Activated T-helper 1 cell treated with anti-CD3 and anti-CD28 coated beads, Interleukin-2, amount 50 U/mL, for 16 hours (primary cell): Measurements from ENCODE around the gene TFPT.
"Not testable (repeated sequence)": the region's sequence is repeated elsewhere in the genome, so short reads cannot be mapped to it uniquely, and the experiment has no call there.

Experiments used
- DNase-seq, 2 donors: peaks; one replicate each; pipeline ENCODE4 v3.0.0-alpha.2; 2020; ENCODE audit warnings: low read depth in 1 of 2, low spot score in 1 of 2

Gene TFPT

GRCh38 chr19:54124393-54124792 is 8.9 kb upstream of the TFPT start:
- DNase-seq: no peak

DNA sequence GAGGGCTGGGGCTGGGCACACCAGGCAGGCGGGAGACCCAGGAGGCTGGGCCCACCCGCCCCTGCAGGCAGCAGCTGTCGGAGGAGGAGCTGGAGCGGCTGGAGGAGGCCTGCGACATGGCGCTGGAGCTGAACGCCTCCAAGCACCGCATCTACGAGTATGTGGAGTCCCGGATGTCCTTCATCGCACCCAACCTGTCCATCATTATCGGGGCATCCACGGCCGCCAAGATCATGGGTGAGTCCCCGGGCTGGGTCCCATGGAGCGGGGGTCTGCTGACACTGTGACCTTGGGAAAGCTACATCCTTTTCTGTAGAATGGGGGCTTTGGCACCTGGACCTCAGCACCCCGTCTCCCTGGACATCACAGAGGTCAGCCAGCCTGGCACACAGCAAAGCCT is 8.2 kb upstream of the TFPT start:
- no peak for DNase-seq

DNA sequence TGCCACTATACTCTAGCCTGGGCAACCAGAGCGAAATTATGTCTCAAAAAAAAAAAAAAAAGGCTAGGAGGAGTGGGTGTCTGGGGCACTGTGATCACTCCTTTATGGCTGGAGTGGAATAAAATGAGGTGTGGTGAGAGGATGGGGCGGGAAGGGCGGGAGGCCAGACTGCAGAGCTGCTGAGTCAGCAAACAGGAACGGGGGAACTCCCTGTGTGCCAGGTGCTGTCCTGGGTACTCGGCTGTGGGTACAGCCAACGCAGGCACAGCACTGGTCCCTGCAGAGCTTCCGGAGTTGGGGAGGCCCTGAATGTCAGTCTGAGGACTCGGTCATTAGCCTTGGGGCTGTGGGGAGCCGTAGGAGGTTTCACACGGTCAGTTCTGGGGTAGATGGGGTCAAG is 5.8 kb upstream of the TFPT start:
- no peak for DNase-seq

DNA sequence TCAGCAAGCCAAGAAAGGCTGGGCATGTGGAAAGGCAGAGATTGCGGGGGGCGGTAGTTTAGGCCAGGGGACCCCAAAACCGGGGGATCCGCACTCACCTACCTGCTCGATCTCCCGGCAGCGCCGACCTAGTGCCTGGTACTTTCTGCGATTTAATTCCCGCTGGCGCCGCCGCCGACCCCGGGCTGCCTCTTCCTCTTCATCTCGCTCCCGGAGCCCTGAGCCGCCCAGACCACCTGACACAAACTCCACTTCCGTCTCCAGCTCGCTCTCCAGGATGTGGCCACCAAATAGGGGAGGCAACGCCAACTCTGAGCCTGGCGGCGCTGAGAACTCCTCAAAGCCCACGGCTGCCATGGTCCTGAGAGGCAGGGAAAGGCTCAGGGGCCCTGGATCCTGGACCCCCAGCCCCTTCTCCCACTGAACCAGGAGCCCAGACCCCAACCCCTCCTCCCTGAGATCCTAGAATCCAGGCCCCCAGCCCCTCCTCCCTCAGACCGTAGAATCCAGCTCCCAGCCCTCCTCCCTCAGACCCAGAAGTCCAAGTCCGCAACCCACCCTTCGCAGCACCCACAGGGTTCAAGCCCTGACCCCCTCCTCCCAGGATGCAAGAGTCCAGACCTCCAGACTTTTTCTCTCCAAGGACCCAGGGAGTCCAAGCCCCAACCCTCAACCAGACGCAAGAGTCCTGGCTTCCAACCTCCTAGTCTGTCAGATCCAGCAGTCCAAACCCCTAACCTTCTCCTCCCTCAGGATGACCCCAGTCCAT is 933 bp downstream of the TFPT start:
- DNase-seq: peak; percentile 19 to 23

DNA sequence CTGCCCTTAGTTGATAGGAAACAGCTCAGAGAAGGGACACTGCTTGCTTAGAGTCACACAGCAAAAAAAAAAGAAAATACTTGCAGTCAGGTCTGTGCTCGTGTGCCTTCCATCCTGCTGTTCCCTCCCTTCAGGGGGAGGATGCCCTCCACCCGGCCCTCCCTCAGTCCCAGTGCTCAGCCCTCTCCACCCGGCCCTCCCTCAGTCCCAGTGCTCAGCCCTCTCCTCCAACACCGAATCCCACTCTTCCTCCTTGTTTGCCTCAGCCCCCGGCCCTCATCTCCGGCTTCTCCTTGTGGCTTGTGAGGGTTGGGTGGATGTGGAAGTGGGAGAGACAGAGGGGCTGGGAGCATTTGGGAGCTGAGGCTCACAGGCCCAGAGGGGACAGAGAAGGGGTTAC is 5.8 kb downstream of the TFPT start:
- no peak for DNase-seq

- no peak for DNase-seq
Measured at GRCh38 chr19:54108496-54108895, 7.0 kb downstream of the TFPT start.

GRCh38 chr19:54107876-54108490 is 7.5 kb downstream of the TFPT start:
- DNase-seq: no peak

- DNase-seq: no peak
Measured at GRCh38 chr19:54106716-54107115, 8.7 kb downstream of the TFPT start.

DNA sequence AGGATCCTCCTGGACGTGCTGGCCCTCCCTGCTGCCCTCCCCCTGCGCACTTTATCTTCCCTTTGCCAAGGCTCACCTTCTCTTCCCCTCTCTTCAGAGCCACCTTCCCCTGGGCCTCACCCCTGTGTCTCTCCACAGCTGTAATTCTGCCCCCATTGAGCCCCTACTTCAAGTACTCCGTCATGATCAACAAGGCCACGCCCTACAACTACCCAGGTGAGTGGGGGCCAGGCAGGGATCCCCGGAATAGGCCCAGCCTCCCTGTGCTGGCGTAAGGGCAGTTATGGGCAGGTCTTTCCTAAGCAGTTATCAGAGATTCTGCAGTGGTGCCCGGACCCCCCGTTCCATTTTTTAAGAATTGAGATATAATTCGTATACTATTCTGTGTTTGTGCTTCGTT is 9.7 kb downstream of the TFPT start:
- no peak for DNase-seq

DNA sequence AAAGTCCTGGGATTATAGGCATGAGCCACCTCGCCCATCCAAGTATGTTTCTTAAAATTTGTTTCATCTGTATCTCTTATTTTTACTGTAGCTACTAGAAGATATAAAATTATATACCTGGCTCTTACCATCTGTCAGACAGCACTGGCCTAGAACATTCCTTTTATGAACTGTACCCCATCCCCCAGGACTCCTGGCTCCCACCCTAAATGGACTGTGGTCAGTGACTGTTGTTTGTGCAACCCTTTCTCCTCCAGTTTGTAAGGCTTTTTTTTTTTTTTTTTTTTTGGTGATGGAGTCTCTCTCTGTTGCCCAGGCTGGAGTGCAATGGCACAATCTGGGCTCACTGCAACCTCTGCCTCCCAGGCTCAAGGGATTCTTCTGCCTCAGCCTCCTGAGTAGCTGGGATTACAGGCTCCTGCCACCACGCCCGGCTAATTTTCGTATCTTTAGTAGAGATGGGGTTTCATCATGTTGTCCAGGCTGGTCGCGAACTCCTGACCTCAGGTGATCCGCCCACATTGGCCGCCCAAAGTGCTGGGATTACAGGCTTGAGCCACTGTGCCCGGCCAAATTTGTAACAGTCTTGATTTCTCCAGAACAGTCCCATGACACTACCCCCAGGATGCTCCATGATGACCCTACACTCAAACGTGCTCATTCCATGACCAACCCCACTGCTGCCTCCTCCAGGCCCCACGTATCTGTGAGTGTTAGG is 10.3 kb downstream of the TFPT start:
- DNase-seq: no peak

DNA sequence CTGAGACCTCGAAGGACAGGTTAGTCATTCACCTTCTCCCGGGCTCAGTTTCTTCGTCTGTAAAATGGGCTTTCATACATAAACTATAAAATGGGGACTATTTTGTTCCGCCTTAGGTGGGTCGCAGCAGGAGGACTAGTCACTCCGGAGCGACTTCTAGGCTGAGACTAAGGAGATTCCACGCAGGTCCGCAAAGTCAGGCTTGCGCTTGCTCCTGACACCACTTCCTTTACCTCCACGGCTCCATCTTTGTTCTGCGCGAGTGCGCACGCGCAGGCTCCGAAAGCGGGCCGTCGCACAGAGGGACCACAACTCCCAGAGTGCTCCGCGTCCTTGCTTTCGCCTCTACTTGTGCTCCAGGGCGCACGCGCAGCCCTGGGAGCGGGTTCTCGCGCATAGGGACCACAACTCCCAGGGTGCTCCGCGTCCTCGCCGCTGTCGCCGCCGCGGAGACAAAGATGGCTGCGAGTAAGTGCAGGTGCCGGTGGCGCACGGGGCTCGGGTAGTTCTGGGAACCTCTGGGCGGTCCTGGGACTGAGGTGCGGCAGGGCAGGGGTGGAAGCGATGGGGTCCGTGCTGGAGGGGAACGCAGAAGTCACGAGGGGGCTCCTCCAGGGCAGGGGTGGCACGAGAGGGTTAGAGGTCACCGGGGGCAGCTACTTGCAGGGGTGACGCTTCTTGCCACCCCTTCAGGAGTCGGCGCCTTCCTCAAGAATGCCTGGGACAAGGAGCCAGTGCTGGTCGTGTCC is 12.9 kb downstream of the TFPT start, which contains the start of gene NDUFA3:
Gene NDUFA3 (plus strand): TSS at position 435 of the 749 bp plus-strand sequence. CDS start 24 bp downstream, at position 459.
- peak; percentile 94 to 97 for DNase-seq

- no peak for DNase-seq
Measured at GRCh38 chr19:54100561-54100960, 14.9 kb downstream of the TFPT start, which contains the start of gene OSCAR. TSS of gene OSCAR (minus strand) at chr19:54100803. CDS start at chr19:54100792, 11 bp downstream.

GRCh38 chr19:54099903-54100255 is 15.6 kb downstream of the TFPT start:
- not testable (repeated sequence) for DNase-seq

DNA sequence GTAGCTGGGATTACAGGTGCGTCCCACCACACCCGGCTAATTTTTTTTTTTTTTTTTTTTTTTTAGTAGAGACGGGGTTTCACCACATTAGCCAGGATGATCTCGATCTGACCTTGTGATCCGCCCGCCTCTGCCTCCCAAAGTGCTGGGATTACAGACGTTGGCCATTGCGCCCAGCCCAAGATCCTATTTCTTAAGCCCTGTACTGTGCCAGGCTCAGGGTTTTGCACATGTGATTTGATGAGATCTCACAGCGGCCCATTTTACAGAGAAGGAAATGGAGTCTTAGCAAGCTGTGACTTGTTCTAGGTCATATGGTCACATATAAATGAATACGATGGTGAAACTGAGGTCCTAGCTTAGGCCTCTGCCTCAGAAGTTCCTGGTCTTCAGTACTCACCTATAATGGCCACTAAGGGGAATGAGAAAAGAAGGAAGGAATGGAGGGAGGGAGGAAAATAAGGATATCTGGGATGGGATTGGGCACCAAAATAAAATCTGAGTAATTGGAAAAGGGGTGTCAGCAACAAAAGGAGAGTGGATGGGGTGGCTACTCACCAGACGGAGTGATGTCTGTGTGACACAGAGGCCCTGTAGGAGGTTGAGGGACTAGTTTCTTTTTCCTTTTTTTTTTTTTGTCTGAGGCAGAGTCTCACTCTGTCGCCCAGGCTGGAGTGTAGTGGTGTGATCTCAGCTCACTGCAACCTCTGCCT is 16.1 kb downstream of the TFPT start:
- DNase-seq: no peak

DNA sequence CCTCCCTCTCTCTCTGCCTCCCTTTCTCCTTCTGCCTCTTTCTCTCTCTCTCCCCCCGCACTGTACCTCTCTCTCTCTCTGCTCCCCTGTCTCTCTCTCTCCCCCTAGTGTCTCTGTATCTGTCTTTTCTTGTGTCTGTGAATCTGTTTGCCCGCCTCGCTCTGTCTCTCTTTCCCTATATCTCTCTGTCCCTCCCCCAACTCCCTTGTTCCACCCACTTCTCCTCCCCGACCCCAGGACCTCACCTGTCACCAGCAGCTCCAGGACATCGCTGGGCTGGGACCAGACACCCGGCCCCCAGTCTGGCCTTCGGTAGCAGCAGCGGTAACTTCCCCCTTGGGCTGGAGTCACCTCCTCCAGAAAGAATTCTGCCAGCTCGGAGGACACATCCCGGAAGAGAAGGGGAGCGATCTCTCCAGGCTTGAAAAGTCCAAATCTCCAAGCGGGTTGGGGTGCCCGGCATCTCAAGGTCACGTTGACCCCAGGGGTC is 18.8 kb downstream of the TFPT start:
- DNase-seq: no peak

DNA sequence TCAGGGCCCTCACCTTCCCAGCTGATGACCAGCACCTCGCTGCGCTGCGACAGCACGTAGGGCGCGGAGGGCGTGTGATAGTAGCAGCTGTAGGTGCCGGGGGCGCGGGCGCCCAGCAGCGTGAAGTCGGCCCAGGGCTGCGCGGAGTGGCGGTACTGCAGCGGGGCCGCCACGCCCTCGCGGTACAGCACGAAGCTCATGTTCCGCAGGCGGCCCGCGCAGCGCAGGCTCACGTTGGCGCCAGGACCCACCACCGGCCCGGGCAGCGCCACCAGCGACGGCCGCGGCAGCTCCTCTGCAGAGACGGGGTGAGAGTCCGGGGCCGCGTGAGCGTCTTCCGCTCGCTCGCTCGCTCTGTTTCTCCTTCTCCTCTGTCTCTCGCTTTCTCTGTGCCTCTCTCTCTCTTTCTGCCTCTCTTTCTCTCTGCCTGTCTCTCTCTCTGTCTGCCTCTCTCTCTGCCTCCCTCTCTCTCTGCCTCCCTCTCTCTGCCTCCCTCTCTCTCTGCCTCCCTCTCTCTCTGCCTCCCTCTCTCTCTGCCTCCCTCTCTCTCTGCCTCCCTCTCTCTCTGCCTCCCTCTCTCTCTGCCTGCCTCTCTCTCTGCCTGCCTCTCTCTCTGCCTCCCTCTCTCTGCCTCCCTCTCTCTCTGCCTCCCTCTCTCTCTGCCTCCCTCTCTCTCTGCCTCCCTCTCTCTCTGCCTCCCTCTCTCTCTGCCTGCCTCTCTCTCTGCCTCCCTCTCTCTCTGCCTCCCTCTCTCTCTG is 19.4 kb downstream of the TFPT start:
- DNase-seq: peak in 1 of 2 donors; percentile 33

- no peak for DNase-seq
Measured at GRCh38 chr19:54095136-54095858, 20.2 kb downstream of the TFPT start.

DNA sequence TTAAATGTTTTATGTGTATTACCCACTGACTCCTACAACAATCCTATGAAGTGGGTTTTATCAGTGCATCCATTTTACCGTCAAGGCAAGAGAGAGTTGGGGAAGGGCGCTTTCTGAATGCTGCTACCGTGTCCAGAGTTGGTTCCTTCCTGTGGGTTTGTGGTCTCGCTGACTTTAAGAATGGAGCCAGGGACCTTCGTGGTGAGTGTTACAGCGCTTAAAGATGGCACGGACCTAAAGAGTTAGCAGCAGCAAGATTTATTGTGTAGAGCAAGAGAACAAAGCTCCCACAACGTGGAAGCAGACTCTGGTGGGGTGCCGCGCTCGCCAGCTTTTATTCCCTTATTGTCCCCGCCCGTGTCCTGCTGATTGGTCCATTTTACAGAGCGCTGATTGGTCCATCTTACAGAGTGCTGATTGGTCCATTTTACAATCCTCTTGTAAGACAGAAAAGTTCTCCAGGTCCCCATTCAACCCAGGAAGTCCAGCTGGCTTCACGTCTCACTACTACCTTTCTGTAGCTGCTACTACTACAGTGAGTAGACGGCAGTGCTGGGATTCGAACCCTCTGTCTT is 20.9 kb downstream of the TFPT start:
- DNase-seq: no peak

DNA sequence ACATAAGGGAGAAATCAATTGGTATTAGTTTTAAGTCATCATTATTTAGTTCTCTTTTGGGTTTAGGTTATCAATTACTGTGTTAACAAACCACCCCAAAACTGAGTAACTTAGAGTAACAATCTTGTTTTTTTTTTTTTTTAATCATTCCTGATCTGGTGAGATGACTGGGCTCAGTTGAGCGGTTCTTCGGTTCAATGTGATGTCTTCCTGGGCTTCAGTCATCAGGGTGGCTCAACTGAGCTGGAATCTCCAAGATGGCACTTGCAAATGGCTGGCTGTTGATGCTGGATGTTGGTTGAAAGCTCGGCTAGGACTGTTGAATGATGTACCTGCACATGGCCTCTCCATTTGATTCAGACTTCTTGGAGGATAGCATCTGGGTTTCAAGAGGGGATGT is 31.0 kb downstream of the TFPT start:
- DNase-seq: no peak
